Effector memory CD4-positive, alpha-beta T cell (primary cell): ENCODE data around the gene ATP10A.
A peak's percentile ranks its signal among the peaks of the same experiment; 100 is the strongest.
"Not testable (repeated sequence)": the region's sequence is repeated elsewhere in the genome, so short reads cannot be mapped to it uniquely, and the experiment has no call there.

Experiments
- DNase-seq, 3 donors: peaks; one replicate each; pipeline ENCODE4 v3.0.0-alpha.2; 2020
- H3K27ac ChIP-seq: 2 replicates; pipeline ENCODE4 v1.7.0; 2013; ENCODE audit warnings: mild to moderate bottlenecking, low read length, moderate library complexity; ENCODE audit not compliant: insufficient read depth, poor library complexity, severe bottlenecking
- H3K27me3 ChIP-seq: replicated peaks from 2 replicates; pipeline ENCODE4 v1.7.0; 2013; ENCODE audit warnings: mild to moderate bottlenecking, low read length; ENCODE audit not compliant: insufficient read depth, control insufficient read depth, poor library complexity, severe bottlenecking
- H3K36me3 ChIP-seq: 2 replicates; pipeline ENCODE4 v1.7.0; 2013; ENCODE audit warnings: mild to moderate bottlenecking, low read length, moderate library complexity; ENCODE audit not compliant: control insufficient read depth, insufficient read depth
- H3K4me1 ChIP-seq: 2 replicates; pipeline ENCODE4 v1.7.0; 2013; ENCODE audit warnings: low read length, mild to moderate bottlenecking; ENCODE audit not compliant: control insufficient read depth, insufficient read depth, poor library complexity, severe bottlenecking
- H3K4me3 ChIP-seq: 2 replicates; pipeline ENCODE4 v1.7.0; 2013; ENCODE audit warnings: low read length, low read depth, mild to moderate bottlenecking; ENCODE audit not compliant: insufficient read depth, poor library complexity, severe bottlenecking
- H3K9me3 ChIP-seq: 2 replicates; pipeline ENCODE4 v1.7.0; 2013; ENCODE audit warnings: mild to moderate bottlenecking, low read length, moderate library complexity; ENCODE audit not compliant: control insufficient read depth

ATP10A gene

DNA sequence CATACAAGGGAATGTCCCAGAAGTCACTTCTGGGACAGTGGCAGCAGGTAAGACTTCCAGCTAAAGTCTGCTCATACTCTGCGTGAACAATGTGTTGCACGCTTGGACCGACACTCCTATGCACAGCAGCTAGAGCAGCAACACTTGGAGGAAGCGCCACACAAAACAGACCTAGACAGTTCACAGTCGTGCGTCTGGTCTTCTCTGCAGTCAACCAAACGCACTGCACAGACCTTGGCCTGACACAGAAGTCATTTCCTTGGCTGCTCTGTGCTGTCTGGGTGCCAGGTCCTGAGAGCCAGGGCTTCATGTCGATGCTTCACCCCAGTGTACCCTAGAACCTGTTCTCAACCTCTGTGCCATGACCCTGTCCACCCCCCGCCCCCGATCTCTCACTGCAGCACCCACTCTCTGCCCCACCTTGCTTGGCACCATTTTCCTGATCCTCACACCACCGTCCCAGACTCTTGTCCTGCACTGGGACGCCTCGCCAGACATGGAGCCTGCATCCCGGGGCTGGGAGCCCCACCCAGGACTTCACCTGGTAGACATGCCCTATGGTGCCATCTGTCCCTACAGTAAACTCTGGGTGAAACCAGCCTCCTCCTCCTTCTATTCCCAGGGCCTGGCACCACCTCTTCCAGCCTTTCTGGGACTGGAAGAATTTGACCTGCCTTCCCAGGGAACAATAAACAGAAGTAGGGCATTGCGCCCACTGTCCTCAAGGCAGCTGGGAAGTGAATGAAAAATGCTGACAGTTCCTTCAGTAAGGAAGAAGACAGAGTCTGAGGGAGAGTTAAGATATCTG lies 3.1 kb downstream of the ATP10A start:
- no peaks in the 10 kb centered on the region for H3K27me3 ChIP-seq
- peaks cover 25% of the 10 kb centered on the region for H3K4me1 ChIP-seq
- peaks cover 5% of the 10 kb centered on the region for H3K36me3 ChIP-seq
- H3K9me3 ChIP-seq = no peaks in the 10 kb centered on the region
- DNase-seq = peak in 1 of 3 donors; percentile 21
- peak overlapping the region; percentile 81 for H3K4me3 ChIP-seq
- H3K27ac ChIP-seq = peak overlapping the region; percentile 88

DNA sequence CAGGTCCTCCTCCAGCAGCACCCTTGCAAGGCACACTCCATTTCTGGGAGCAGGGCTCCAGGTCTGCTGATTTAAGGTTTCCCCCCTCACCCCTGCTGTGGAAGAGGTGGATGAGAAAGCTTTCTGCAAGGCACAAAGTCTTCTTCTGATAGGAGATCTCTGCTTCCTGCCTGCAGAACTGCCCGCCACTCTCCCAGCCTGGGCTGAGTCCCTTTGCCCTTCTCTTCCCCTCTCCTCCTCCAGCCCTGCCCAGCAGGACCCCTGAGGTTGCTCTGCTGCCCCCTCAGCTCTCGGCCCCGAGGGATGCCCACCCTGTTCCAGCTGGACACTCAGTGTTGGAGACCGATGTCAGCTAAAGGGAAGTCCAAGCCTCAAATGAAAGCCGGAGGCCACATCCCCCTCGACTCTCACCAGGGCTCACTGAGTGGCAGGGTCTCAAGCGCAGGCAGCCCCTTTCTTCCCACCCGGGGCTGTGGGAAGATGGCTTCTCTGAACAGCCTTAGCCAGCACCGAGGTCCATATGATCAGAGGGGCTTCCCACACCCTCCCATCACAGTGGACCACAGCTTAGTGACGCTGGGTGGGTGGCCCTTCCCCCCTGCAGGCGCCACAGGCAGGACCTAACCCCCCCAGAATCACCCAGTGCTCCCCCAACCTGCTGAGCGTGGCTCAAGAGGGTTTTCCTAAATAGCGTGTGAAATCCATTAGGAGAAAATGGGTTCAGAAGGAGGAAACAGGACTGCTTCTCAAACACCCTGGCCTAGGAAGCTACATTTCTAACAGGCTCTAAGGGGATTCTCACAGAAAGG lies 4.0 kb downstream of the ATP10A start:
- H3K4me3 ChIP-seq = peak overlapping the region; percentile 81
- H3K36me3 ChIP-seq = peaks cover 5% of the 10 kb centered on the region
- peaks cover 25% of the 10 kb centered on the region for H3K4me1 ChIP-seq
- no peaks in the 10 kb centered on the region for H3K9me3 ChIP-seq
- H3K27me3 ChIP-seq = no peaks in the 10 kb centered on the region
- DNase-seq = no peak
- peak overlapping the region; percentile 88 for H3K27ac ChIP-seq

DNA sequence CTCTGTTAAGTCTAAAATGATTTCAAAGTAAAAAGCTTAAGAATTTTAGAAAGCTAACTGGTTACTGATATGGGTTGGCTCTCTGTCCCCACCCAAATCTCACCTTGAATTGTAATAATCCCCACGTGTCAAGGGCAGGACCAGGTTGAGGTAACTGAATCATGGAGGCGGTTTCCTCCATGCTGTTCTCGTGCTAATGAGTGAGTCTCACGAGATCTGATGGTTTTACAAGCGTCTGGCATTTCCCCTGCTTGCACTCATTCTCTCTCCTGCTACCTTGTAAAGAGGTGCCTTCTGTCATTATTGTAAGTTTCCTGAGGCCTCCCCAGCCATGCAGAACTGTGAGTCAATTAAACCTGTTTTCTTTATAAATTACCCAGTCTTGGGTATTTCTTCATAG lies 7.1 kb downstream of the ATP10A start:
- not testable (repeated sequence) for H3K4me3 ChIP-seq, DNase-seq, H3K36me3 ChIP-seq, H3K27ac ChIP-seq, H3K27me3 ChIP-seq, H3K9me3 ChIP-seq
- peaks cover 49% of the 10 kb centered on the region for H3K4me1 ChIP-seq

DNA sequence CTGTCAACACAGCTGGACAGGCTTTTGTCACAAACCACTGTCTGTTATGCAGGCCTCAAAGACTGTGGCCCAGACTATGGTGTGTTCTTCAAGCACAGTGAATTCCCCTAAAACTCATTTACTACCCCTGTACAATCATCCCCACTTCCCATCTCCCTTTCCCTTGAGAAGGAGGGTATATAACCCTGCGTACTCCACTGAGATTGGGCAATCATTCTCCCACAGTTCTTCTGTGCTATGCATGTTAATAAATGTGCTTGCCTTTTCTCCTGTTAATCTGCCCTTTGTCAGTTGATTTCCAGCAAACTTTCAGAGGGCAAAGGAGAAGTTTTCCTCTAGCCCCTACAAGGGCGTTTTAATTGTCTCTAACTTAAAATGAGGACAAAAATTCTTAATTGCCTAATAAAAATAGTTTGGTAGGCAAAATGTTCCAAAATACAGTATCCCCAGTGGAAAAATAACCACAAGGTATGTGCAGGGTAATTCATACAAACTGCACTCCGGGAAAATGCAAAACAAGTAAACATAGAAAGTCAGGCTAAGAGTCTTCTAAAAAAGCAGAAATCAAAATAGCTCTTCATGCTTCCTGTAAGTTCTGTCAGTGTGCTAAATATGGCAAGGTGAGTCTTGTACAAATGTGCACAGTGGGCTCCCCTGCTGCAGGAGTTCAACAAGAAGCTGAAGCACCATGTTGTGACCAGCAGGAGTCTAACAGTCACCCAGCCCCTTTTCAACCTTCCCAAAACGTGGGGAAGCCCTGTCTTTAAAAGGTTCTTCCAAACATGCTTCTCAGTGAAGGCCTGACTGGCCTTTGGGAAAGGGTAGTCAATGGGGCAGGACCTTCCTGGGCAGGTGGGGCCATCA lies 10.2 kb downstream of the ATP10A start:
- H3K9me3 ChIP-seq = no peaks in the 10 kb centered on the region
- H3K36me3 ChIP-seq = peaks cover 5% of the 10 kb centered on the region
- DNase-seq = no peak
- no peak overlapping the region for H3K27ac ChIP-seq
- peaks cover 53% of the 10 kb centered on the region for H3K4me1 ChIP-seq
- H3K4me3 ChIP-seq = no peak overlapping the region
- no peaks in the 10 kb centered on the region for H3K27me3 ChIP-seq

DNA sequence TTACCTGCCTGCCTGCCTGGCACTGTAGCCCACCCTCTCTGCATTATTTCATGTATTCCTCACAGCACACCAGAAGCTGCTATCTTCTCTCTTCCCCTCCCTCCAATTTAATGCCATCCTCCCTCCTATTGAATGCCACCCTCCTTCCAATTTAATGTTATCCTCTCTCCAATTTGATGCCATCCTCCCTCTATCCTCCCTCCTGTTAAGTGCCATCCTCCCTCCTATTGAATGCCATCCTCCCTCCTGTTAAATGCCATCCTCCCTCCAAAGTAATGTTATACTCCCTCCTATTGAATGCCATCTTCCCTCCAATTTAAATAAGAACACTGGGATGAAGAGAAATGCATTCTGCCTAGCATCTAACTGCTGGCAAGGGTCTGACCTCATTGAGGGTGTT lies 11.1 kb downstream of the ATP10A start:
- H3K27me3 ChIP-seq = no peaks in the 10 kb centered on the region
- H3K4me3 ChIP-seq = no peak overlapping the region
- peaks cover 53% of the 10 kb centered on the region for H3K4me1 ChIP-seq
- no peak for DNase-seq
- no peaks in the 10 kb centered on the region for H3K9me3 ChIP-seq
- H3K36me3 ChIP-seq = no peaks in the 10 kb centered on the region
- H3K27ac ChIP-seq = peak overlapping the region; percentile 86

DNA sequence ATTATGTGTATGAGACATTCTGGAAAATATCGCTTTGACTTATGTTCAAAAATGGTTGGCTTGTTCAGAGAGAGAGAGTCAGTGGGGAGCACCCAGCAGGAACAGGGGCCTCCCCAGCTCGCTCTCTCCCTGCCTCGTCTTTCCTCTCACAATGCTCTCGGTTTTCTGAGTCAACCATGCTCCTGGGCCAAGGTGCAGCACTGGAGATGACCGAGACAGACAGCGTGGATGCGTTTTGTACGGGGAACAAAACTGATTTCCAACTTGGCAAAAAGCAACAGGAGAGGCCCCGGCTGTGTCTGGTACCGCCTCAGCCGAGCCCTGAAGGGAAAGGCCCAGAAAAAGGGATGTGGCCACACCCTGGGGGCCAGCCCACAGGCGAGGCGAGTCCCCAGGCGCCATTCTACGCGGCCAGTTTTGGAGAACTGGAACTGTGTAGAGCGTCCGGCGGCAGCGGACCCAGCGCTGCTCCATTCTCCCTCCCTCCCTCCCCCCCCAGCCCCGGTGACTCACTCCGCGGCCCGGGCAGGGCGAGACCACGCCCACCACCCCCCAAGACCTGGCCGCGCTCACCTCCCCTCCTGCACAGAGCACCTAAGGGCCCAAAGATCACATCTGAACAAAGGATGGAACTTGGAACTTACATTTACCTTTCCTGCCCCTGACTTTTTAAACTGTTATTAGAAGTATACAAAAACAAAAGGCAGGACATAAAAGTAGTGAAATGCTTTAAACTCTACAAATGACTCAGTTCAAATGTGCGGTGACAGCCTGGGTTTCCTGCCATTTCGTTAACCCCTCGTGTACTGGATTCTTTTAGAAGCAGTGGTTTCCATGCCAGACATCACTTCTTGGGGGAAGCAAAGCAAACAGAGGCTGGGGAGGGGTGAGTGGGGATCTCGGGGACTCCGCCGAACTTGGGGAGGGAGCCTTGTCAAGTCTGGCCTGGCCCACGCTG lies 12.7 kb downstream of the ATP10A start:
- Histone ChIP-seq H3K4me3 (peak overlapping the region; percentile 57), H3K36me3 (no peaks in the 10 kb centered on the region), H3K27ac (peak overlapping the region; percentile 86), H3K9me3 (no peaks in the 10 kb centered on the region), H3K4me1 (peaks cover 67% of the 10 kb centered on the region), H3K27me3 (no peaks in the 10 kb centered on the region)
- DNase-seq = peak; percentile 32 to 62 (median 56)

DNA sequence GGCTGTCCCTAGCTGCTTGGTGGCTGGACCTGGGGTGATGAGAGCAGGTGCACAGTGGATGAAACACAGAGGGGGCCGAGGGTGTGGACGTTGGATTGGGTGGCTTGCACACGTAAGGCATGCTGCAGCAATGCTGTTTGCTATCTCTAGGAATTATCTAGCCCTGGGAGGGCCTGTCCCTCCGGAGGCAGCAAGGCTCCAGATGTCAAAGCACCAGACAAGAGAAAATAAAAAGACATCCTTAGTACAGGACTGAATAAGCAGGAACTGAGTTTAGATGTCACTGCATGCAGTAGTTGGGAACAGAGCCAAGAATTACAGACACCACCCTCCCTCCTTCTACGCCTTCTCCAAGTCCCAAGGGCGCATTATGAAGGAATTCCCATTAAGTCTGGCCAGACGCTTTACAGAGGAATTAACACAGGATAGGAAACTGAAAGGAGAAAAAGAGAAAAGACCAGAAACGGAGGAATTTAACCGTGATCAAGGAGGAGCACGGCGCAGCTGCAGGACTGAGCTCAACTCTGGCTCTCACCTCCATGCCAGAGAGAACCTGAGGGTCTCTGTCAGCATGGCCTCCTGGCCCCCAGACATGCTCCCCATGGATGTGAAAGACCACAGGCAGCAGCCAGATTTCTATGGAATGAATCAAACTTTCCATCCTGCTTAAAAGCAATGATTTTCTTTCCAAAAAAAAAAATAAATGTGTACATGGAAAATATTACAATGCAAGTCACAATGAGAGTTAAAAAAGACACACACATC lies 13.8 kb downstream of the ATP10A start:
- Histone ChIP-seq H3K9me3 (no peaks in the 10 kb centered on the region), H3K4me3 (peak overlapping the region; percentile 57), H3K36me3 (no peaks in the 10 kb centered on the region), H3K4me1 (peaks cover 73% of the 10 kb centered on the region), H3K27ac (peak overlapping the region; percentile 86), H3K27me3 (no peaks in the 10 kb centered on the region)
- no peak for DNase-seq

DNA sequence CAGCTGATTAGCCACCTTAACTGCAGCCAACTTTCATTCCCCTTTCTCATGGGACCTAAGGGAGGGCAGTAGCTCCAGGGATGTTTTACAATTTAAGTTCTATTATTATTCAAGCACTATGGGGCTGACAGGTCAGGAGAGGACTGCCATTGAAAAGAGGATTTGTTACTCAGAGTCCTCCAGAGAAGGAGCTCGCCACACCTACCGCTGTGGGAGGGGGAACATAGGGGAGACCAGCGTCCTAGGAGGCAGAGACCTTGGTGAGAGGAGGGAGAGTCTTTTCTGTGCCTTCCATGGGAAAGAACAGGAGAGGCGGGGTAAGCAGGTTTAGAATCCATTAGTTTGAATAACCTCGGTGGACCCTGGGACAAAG lies 14.4 kb downstream of the ATP10A start:
- H3K27ac ChIP-seq = peak overlapping the region; percentile 86
- no peak for DNase-seq
- H3K36me3 ChIP-seq = no peaks in the 10 kb centered on the region
- H3K27me3 ChIP-seq = no peaks in the 10 kb centered on the region
- no peaks in the 10 kb centered on the region for H3K9me3 ChIP-seq
- H3K4me1 ChIP-seq = peaks cover 70% of the 10 kb centered on the region
- peak overlapping the region; percentile 57 for H3K4me3 ChIP-seq
